Smooth muscle cell (in vitro differentiated cells): ENCODE measurements around the gene DNMT3A. TPM values are rescaled to one million over a fixed set of nuclear protein-coding genes. Genes with fewer than 3 reads are reported as not detected.

Experiments
- DNase-seq: peaks from one replicate; lab custom pipeline; 2025; ENCODE audit not compliant: unreplicated experiment; lab: John Stamatoyannopoulos, UW
- H2AFZ ChIP-seq: fragments of 200-600 bp; sonication (generic); 2 replicates; pipeline ENCODE4 v1.6.0; 2016; ENCODE audit warnings: antibody characterized with exemption, low read depth, mild to moderate bottlenecking
- H3F3A ChIP-seq: fragments of 200-600 bp; sonication (generic); 2 replicates; pipeline ENCODE4 v1.6.0; 2017; ENCODE audit warnings: antibody characterized with exemption, low read depth
- H3K27ac ChIP-seq: fragments of 200-600 bp; sonication (generic); 2 replicates; pipeline ENCODE4 v1.5.1; 2016; ENCODE audit warnings: low read depth, mild to moderate bottlenecking
- H3K27me3 ChIP-seq: fragments of 200-600 bp; sonication (generic); 2 replicates; pipeline ENCODE4 v1.6.1; 2016; ENCODE audit warnings: low read depth, mild to moderate bottlenecking
- H3K36me3 ChIP-seq: fragments of 200-600 bp; sonication (generic); 2 replicates; pipeline ENCODE4 v1.5.1; 2016; ENCODE audit warnings: low read depth
- H3K4me1 ChIP-seq: fragments of 200-600 bp; sonication (generic); 2 replicates; pipeline ENCODE4 v1.5.1; 2016; ENCODE audit warnings: low read depth
- H3K4me2 ChIP-seq: fragments of 200-600 bp; sonication (generic); 2 replicates; pipeline ENCODE4 v1.6.0; 2016; ENCODE audit warnings: mild to moderate bottlenecking
- H3K4me3 ChIP-seq: fragments of 200-600 bp; sonication (generic); 2 replicates; pipeline ENCODE4 v1.5.1; 2016; ENCODE audit warnings: mild to moderate bottlenecking
- H3K79me2 ChIP-seq: fragments of 200-600 bp; sonication (generic); 2 replicates; pipeline ENCODE4 v1.6.0; 2016; ENCODE audit warnings: low read depth, mild to moderate bottlenecking
- H3K9ac ChIP-seq: fragments of 200-600 bp; sonication (generic); 2 replicates; pipeline ENCODE4 v1.6.0; 2016; ENCODE audit warnings: low read depth
- H3K9me3 ChIP-seq: fragments of 200-600 bp; sonication (generic); replicated peaks from 2 replicates; pipeline ENCODE4 v1.5.1; 2016; ENCODE audit warnings: low read depth
- H4K20me1 ChIP-seq: fragments of 200-600 bp; sonication (generic); 2 replicates; pipeline ENCODE4 v1.6.0; 2016; ENCODE audit warnings: low read depth
- WGBS: methylation state at CpG from one replicate; pipeline ENCODE4 v1.1.7; 2016; ENCODE audit warnings: low lambda C conversion rate; 5-methylcytosine and 5-hydroxymethylcytosine counted together
- polyA plus RNA-seq: library from polyadenylated mRNA; unstranded; fragments of >200 nt; fragmentation: Nextera tagmentation; extraction: Ambion mirVana; gene quantifications from 2 replicates; pipeline ENCODE4 v1.2.1, GENCODE V29; 2016
- total RNA-seq: library from RNA; depleted of rRNA; stranded (reverse); fragments of >200 nt; gene quantifications from 2 replicates; pipeline ENCODE4 v1.2.3, GENCODE V29; 2014
- TF ChIP-seq, protein P1 (sequence below): fragments of 200-600 bp; sonication (generic); IDR thresholded peaks from 2 replicates; pipeline ENCODE4 v1.5.1; 2017; ENCODE audit warnings: borderline replicate concordance, mild to moderate bottlenecking, antibody characterized with exemption; ENCODE audit not compliant: insufficient read depth, poor library complexity, severe bottlenecking

Gene DNMT3A
- total and polyA plus RNA-seq, 2 experiments from 2014 or later, result 16.4 to 19.9 TPM

DNA sequence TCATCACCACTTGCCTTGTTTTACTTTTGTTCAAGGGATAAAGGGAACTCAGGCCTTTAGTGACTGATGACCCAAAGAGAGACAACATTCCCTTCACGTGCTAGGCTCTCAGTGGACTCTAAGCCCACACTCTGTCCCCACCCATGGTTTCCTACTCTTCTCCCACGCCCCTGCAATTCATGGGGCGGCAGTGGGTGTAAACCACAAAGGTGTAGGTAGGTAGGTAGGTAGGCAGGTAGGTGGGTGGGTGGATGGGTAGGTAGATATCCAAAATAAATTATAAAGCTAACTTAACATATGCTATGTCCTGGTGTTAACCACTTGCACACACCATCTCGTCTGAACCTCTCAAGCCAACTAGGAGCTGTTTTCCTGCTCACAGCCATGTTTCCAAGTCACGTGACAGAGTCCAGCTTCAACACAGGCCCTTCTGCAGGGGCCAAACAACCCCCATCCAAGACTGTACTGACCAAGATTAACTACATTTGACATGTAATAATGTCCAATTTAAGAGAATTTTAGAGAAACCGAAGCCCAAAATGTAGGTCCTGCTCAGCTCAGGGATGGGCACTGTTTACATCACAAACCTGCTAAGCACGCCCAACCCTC lies 33.7 kb downstream of the DNMT3A start:
- no peak overlapping the region for H2AFZ ChIP-seq
- peaks cover 18% of the 10 kb centered on the region for H3K4me1 ChIP-seq
- H4K20me1 ChIP-seq, result peaks cover 68% of the 10 kb centered on the region
- TF ChIP-seq, protein P1, sequence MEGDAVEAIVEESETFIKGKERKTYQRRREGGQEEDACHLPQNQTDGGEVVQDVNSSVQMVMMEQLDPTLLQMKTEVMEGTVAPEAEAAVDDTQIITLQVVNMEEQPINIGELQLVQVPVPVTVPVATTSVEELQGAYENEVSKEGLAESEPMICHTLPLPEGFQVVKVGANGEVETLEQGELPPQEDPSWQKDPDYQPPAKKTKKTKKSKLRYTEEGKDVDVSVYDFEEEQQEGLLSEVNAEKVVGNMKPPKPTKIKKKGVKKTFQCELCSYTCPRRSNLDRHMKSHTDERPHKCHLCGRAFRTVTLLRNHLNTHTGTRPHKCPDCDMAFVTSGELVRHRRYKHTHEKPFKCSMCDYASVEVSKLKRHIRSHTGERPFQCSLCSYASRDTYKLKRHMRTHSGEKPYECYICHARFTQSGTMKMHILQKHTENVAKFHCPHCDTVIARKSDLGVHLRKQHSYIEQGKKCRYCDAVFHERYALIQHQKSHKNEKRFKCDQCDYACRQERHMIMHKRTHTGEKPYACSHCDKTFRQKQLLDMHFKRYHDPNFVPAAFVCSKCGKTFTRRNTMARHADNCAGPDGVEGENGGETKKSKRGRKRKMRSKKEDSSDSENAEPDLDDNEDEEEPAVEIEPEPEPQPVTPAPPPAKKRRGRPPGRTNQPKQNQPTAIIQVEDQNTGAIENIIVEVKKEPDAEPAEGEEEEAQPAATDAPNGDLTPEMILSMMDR, result no peak
- no peaks in the 10 kb centered on the region for H3K79me2 ChIP-seq
- 95% methylated on average over 7 of the region's 7 CpGs for WGBS
- no peaks in the 10 kb centered on the region for H3K9me3 ChIP-seq
- peaks cover 13% of the 10 kb centered on the region for H3F3A ChIP-seq
- no peaks in the 10 kb centered on the region for H3K36me3 ChIP-seq
- DNase-seq, result no peak
- no peak overlapping the region for H3K4me3 ChIP-seq
- no peaks in the 10 kb centered on the region for H3K27me3 ChIP-seq
- H3K27ac ChIP-seq, result no peak overlapping the region
- H3K4me2 ChIP-seq, result no peak overlapping the region
- H3K9ac ChIP-seq, result no peak overlapping the region

DNA sequence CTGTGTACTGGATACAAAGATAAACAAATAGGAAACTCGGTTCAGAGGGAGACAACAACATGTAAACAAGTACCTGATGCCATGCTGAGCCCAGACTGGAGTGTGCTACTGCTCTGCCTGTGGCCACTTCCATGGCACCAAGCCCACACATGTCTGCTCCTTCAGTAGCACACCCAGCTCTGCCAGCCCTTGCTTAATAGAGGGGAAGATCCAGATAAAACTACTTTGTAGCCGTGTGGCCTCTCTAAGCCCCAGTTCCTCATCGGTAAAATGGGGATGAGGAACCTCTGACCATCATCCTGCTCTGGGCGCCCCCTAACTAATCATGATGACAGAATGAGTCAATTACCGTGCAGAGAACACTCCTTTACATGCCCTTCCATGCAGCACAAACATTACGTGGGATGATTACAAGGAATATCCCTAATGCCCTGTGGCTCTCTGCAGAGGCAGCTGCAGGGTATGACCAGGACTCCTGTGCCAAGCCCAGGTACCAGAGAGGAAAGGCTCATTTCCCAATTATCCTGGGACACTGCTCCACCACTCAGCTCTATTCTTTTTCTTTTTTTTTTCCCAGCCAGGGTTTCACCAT lies 34.9 kb downstream of the DNMT3A start:
- no peak for DNase-seq
- Histone ChIP-seq H3K4me2 (no peak overlapping the region), H3K27me3 (no peaks in the 10 kb centered on the region), H3F3A (peaks cover 16% of the 10 kb centered on the region), H3K4me1 (peaks cover 18% of the 10 kb centered on the region), H4K20me1 (peaks cover 80% of the 10 kb centered on the region), H3K36me3 (no peaks in the 10 kb centered on the region), H2AFZ (no peak overlapping the region), H3K9ac (no peak overlapping the region), H3K4me3 (no peak overlapping the region), H3K27ac (no peak overlapping the region), H3K79me2 (no peaks in the 10 kb centered on the region), H3K9me3 (no peaks in the 10 kb centered on the region)
- WGBS, result 60% methylated on average over 6 of the region's 6 CpGs
- TF ChIP-seq, protein P1, result no peak

DNA sequence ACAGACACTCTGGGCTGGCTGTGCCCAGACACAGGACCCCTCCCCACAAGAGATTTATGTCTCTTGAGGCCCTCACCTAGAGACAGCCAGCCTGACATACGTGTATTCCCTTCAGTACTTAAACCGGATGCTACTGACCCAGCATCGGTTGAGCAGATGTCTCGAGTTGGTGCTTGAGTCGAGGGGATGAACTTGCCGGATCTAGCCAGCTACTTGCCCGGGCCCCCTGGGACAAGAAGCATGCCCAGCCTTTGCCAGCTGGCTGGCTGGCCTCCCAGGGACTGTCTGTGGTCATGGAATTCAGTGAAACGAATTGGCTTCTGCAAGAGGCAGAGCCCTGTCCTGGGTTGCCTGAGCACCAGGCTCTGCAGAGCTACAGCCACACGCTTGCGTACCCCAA lies 36.0 kb downstream of the DNMT3A start:
- H3K4me2 ChIP-seq, result no peak overlapping the region
- 90% methylated on average over 10 of the region's 10 CpGs for WGBS

More for the DNA sequence above, 36.0 kb downstream of the DNMT3A start:
- H3K27me3 ChIP-seq, result no peaks in the 10 kb centered on the region
- peaks cover 16% of the 10 kb centered on the region for H3F3A ChIP-seq
- DNase-seq, result no peak
- H3K36me3 ChIP-seq, result no peaks in the 10 kb centered on the region
- H3K27ac ChIP-seq, result no peak overlapping the region
- no peaks in the 10 kb centered on the region for H3K79me2 ChIP-seq
- peaks cover 91% of the 10 kb centered on the region for H4K20me1 ChIP-seq
- H3K9me3 ChIP-seq, result no peaks in the 10 kb centered on the region
- TF ChIP-seq, protein P1, result no peak
- no peak overlapping the region for H2AFZ ChIP-seq
- peak overlapping the region; percentile 17 for H3K9ac ChIP-seq
- no peak overlapping the region for H3K4me3 ChIP-seq
- H3K4me1 ChIP-seq, result peaks cover 14% of the 10 kb centered on the region
